HCT116 (cell line): ENCODE data around the gene PDE4A. TPM values are rescaled to one million over a fixed set of nuclear protein-coding genes. Genes with fewer than 3 reads are reported as not detected.

ENCODE experiments used
- ATAC-seq: fragments of 200-7000 bp; cut with Tn5 transposase; 2 replicates; pipeline ENCODE4 v1.9.1; 2020; ENCODE audit warnings: mild to moderate bottlenecking, moderate library complexity
- BruUV-seq: library from RNA; stranded (reverse); fragments of 400-500 nt; replicated peaks from 2 replicates; lab custom pipeline; 2021; lab: Mats Ljungman, UMichigan
- CTCF ChIA-PET: fragments of 300-600 bp; sonication (Branson Sonifier 250); formaldehyde crosslinking; loops from one replicate; lab custom pipeline; 2021; ENCODE audit warnings: antibody characterized with exemption; lab: Charles Lee
- POLR2A ChIA-PET: fragments of 300-600, 350-600 bp; sonication (Branson Sonifier 250); formaldehyde crosslinking; loops from one replicate; lab custom pipeline; 2021; ENCODE audit warnings: antibody characterized with exemption; lab: Charles Lee
- RAD21 ChIA-PET, 2 experiments: fragments of 300-600 bp; sonication (Branson Sonifier 250); formaldehyde crosslinking; loops; one replicate each; lab custom pipeline; 2023; ENCODE audit warnings: low total read pairs in 2 of 2; ENCODE audit not compliant: uncharacterized antibody in 2 of 2, unreplicated experiment in 2 of 2, low non-redundant PET in 1 of 2; lab: Charles Lee
- DNase-seq: peaks from one replicate; pipeline ENCODE4 v3.0.0-alpha.2; 2010; ENCODE audit warnings: low read depth, low spot score
- H2AFZ ChIP-seq: fragments of 200-600 bp; shearing (Covaris generic), sonication (generic); 2 replicates; pipeline ENCODE4 v1.6.1; 2017; ENCODE audit warnings: low read depth, mixed run types, mixed read lengths, antibody characterized with exemption, low read length; ENCODE audit not compliant: poor library complexity, severe bottlenecking
- H3K27ac ChIP-seq: 2 replicates; pipeline ENCODE4 v1.5.1; 2012; ENCODE audit warnings: low read depth, low read length
- H3K27me3 ChIP-seq: fragments of 200-600 bp; sonication (generic); 2 replicates; pipeline ENCODE4 v1.6.1; 2016; ENCODE audit warnings: mixed run types, low read length, mixed read lengths; ENCODE audit not compliant: insufficient read depth
- H3K36me3 ChIP-seq, 2 experiments: fragments of 200-500 bp in 1 of 2; fragments of 200-600 bp in 1 of 2; sonication (Bioruptor generic) in 1 of 2; sonication (generic) in 1 of 2; 2 replicates each; pipeline versions ENCODE4 v1.5.1 to v1.6.1; 2014 to 2016; ENCODE audit warnings: low read length in 2 of 2, inconsistent platforms in 1 of 2, mixed read lengths in 1 of 2, mixed run types in 1 of 2; ENCODE audit not compliant: insufficient read depth in 2 of 2, control insufficient read depth in 1 of 2
- H3K4me1 ChIP-seq, 2 experiments: fragments of 200-600 bp in 1 of 2; sonication (generic) in 1 of 2; 2 replicates each; pipeline versions ENCODE4 v1.5.1 to v1.6.1; 2012 to 2017; ENCODE audit warnings: low read length in 2 of 2, inconsistent platforms in 1 of 2, mild to moderate bottlenecking in 1 of 2, mixed read lengths in 1 of 2, mixed run types in 1 of 2, moderate library complexity in 1 of 2; ENCODE audit not compliant: insufficient read depth in 2 of 2, control insufficient read depth in 1 of 2
- H3K4me2 ChIP-seq: fragments of 200-600 bp; sonication (generic); 2 replicates; pipeline ENCODE4 v1.6.1; 2017; ENCODE audit warnings: mixed run types, low read length, mixed read lengths
- H3K4me3 ChIP-seq, 2 experiments: fragments of 200-600 bp in 1 of 2; sonication (generic) in 1 of 2; replicated peaks in 1 of 2; 2 replicates each; pipeline ENCODE4 v1.5.1; 2011 to 2016; ENCODE audit warnings: low read length in 2 of 2, control low read depth in 1 of 2, low read depth in 1 of 2, mild to moderate bottlenecking in 1 of 2, mixed read lengths in 1 of 2, mixed run types in 1 of 2
- H3K79me2 ChIP-seq: fragments of 200-600 bp; sonication (generic); 2 replicates; pipeline ENCODE4 v1.6.1; 2017; ENCODE audit warnings: mild to moderate bottlenecking, mixed run types, low read length, moderate library complexity, mixed read lengths; ENCODE audit not compliant: insufficient read depth
- H3K9ac ChIP-seq: fragments of 200-600 bp; sonication (generic); 2 replicates; pipeline ENCODE4 v1.6.1; 2016; ENCODE audit warnings: low read length, mixed read lengths
- H3K9me2 ChIP-seq: fragments of 200-600 bp; sonication (generic), shearing (Covaris generic); 2 replicates; pipeline ENCODE4 v1.6.1; 2017; ENCODE audit warnings: mixed run types, mild to moderate bottlenecking, moderate library complexity; ENCODE audit not compliant: insufficient read depth
- H3K9me3 ChIP-seq, 2 experiments: fragments of 200-500 bp in 1 of 2; fragments of 200-600 bp in 1 of 2; sonication (Bioruptor generic) in 1 of 2; sonication (generic) in 1 of 2; 2 replicates each; pipeline ENCODE4 v1.6.1; 2014 to 2017; ENCODE audit warnings: low read length in 2 of 2, mixed read lengths in 2 of 2, inconsistent platforms in 1 of 2, low read depth in 1 of 2, mild to moderate bottlenecking in 1 of 2, mixed run types in 1 of 2, moderate library complexity in 1 of 2; ENCODE audit not compliant: control insufficient read depth in 1 of 2, insufficient read depth in 1 of 2
- H4K20me1 ChIP-seq: fragments of 200-600 bp; sonication (generic), shearing (Covaris generic); 2 replicates; pipeline ENCODE4 v1.6.1; 2017; ENCODE audit warnings: mixed run types, mild to moderate bottlenecking, moderate library complexity; ENCODE audit not compliant: insufficient read depth
- EGR1 ChIP-seq: IDR thresholded peaks from 2 replicates; pipeline ENCODE4 v1.6.1; 2012; ENCODE audit warnings: low read depth
- ELF1 ChIP-seq: IDR thresholded peaks from 2 replicates; pipeline ENCODE4 v1.6.1; 2012; ENCODE audit warnings: low read depth, borderline replicate concordance
- TCF7L2 ChIP-seq: IDR thresholded peaks from 2 replicates; pipeline ENCODE4 v1.7.0; 2011; ENCODE audit warnings: borderline replicate concordance, inconsistent platforms; ENCODE audit not compliant: insufficient read depth, insufficient read length; ENCODE audit errors: extremely low read depth
- ZFX ChIP-seq: fragments of 450-650 bp; IDR thresholded peaks from 2 replicates; pipeline ENCODE4 v1.6.1; 2017
- ZNF274 ChIP-seq: fragments of 200-500 bp; sonication (Bioruptor generic); IDR thresholded peaks from 2 replicates; pipeline ENCODE4 v1.6.1; 2014; ENCODE audit warnings: mild to moderate bottlenecking, low read depth, low read length, inconsistent platforms
- intact Hi-C: fragments of 100-400 bp; cut with micrococcal nuclease; formaldehyde crosslinking; loops from 2 replicates; pipeline ENCODE4 v1.10.0; 2022
- total RNA-seq: library from RNA; stranded (reverse); gene quantifications from one replicate; pipeline ENCODE4 v1.2.1, GENCODE V29; 2021; ENCODE audit not compliant: unreplicated experiment
- TF ChIP-seq, protein P1 (sequence below), 3 experiments: fragments of 200-600 bp in 1 of 3; sonication (generic) in 1 of 3; IDR thresholded peaks in 2 of 3; conservative IDR thresholded peaks in 1 of 3; 2 replicates each; pipeline ENCODE4 v1.5.1; 2012 to 2017; ENCODE audit warnings: low read depth in 2 of 3, low read length in 2 of 3, antibody characterized with exemption in 1 of 3, borderline replicate concordance in 1 of 3, control low read depth in 1 of 3, mild to moderate bottlenecking in 1 of 3, mixed read lengths in 1 of 3, mixed run types in 1 of 3, moderate library complexity in 1 of 3; ENCODE audit not compliant: insufficient read depth in 1 of 3
- TF ChIP-seq, protein P2 (sequence below): IDR thresholded peaks from 2 replicates; pipeline ENCODE4 v1.6.1; 2011; ENCODE audit warnings: mild to moderate bottlenecking, low read length, moderate library complexity; ENCODE audit not compliant: insufficient replicate concordance; ENCODE audit errors: extremely low read depth
- TF ChIP-seq, protein P3 (sequence below): IDR thresholded peaks from 2 replicates; pipeline ENCODE4 v1.6.1; 2012

The PDE4A gene
- total RNA-seq, 1 experiment from 2014 or later = 33.7 TPM

DNA sequence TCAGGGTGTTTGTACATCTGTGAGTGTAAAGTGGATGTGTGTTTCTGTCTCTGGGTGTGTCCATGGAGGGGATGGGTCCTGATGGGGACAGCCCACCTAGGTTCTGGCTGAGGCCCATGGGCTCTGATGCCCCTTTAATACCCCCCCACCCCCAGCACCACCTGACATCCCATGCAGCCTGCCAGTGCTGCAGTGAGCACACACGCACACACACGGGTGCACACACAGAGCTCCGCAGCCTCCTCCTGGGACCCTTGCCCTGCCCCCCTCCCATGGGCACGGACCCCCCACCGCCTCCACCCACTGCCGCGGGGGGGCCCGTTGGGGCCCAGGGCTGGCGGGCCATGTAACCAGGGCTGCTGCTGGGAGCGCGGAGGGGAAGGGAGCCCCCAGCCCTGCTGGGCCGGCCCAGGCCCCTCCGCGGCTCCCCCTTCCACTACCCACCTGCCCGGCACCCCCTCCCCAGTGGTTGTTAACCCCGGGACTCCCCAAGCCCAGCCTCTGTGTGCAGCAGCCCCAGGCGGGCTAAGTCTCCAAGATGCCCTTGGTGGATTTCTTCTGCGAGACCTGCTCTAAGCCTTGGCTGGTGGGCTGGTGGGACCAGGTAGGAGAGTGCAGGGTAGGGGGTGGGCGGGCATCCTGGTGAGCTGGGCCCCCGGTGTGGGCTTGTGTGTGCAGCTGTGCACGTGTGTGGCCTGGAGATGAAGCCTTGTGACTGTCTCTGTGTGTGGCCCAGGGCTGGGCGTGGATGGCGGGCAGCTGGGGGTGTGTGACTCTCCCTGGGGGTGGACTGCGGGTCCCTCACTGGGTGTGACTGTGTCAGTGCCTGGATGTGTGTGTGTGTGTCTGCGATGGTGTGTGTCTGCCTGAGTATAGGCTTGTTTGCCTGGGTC, 32.6 kb downstream of the PDE4A start:
- Histone ChIP-seq H3K9me3 (no peaks in the 10 kb centered on the region), H3K4me3 (no peak overlapping the region), H2AFZ (no peak overlapping the region), H3K79me2 (peaks cover 4% of the 10 kb centered on the region; the same call in 1 of the 2 replicates), H4K20me1 (peaks cover 3% of the 10 kb centered on the region; the same call in 1 of the 2 replicates), H3K4me2 (no peak overlapping the region), H3K4me1 (peaks cover 0 to 15% of the 10 kb centered on the region in 2 experiments; a peak in 2 of 4 replicates), H3K36me3 (peaks cover 0 to 15% of the 10 kb centered on the region in 2 experiments; a peak in 2 of 4 replicates), H3K9ac (no peak overlapping the region), H3K27me3 (no peaks in the 10 kb centered on the region), H3K27ac (no peak overlapping the region)
- ChIA-PET RAD21 (no interaction called here), POLR2A (no interaction called here), CTCF (no interaction called here)
- DNase-seq (no peak), ATAC-seq (no peak)
- BruUV-seq = no TSS peak
- intact Hi-C loops = no loop called here
- TF ChIP-seq, protein P1, sequence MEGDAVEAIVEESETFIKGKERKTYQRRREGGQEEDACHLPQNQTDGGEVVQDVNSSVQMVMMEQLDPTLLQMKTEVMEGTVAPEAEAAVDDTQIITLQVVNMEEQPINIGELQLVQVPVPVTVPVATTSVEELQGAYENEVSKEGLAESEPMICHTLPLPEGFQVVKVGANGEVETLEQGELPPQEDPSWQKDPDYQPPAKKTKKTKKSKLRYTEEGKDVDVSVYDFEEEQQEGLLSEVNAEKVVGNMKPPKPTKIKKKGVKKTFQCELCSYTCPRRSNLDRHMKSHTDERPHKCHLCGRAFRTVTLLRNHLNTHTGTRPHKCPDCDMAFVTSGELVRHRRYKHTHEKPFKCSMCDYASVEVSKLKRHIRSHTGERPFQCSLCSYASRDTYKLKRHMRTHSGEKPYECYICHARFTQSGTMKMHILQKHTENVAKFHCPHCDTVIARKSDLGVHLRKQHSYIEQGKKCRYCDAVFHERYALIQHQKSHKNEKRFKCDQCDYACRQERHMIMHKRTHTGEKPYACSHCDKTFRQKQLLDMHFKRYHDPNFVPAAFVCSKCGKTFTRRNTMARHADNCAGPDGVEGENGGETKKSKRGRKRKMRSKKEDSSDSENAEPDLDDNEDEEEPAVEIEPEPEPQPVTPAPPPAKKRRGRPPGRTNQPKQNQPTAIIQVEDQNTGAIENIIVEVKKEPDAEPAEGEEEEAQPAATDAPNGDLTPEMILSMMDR (IDR thresholded peaks at IDR 0.05 in 2 of 3, conservative IDR thresholded peaks at IDR 0.05 in 1 of 3; ENCODE audit: borderline replicate concordance in 1 of 3, insufficient read depth in 1 of 3, low read depth in 2 of 3, low read length in 2 of 3) = no peak
- TF ChIP-seq ZFX (no peak), EGR1 (no peak), ZNF274 (no peak), TCF7L2 (no peak), ELF1 (no peak)
- TF ChIP-seq, protein P2, sequence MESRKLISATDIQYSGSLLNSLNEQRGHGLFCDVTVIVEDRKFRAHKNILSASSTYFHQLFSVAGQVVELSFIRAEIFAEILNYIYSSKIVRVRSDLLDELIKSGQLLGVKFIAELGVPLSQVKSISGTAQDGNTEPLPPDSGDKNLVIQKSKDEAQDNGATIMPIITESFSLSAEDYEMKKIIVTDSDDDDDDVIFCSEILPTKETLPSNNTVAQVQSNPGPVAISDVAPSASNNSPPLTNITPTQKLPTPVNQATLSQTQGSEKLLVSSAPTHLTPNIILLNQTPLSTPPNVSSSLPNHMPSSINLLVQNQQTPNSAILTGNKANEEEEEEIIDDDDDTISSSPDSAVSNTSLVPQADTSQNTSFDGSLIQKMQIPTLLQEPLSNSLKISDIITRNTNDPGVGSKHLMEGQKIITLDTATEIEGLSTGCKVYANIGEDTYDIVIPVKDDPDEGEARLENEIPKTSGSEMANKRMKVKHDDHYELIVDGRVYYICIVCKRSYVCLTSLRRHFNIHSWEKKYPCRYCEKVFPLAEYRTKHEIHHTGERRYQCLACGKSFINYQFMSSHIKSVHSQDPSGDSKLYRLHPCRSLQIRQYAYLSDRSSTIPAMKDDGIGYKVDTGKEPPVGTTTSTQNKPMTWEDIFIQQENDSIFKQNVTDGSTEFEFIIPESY = no peak
- TF ChIP-seq, protein P3, sequence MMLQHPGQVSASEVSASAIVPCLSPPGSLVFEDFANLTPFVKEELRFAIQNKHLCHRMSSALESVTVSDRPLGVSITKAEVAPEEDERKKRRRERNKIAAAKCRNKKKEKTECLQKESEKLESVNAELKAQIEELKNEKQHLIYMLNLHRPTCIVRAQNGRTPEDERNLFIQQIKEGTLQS = no peak
- TF ChIP-seq, all 23 proteins: peak for 0
- no peaks in the 10 kb centered on the region for H3K9me2 ChIP-seq
